H1 (cell line): Measurements from ENCODE around the gene C12orf43. TPM values are rescaled to one million over a fixed set of nuclear protein-coding genes. Genes with fewer than 3 reads are reported as not detected.

Source experiments
- BCL11A ChIP-seq, 2 experiments: IDR thresholded peaks; one replicate each; pipeline ENCODE4 v1.6.1; 2011; ENCODE audit warnings: low read depth in 2 of 2, low read length in 2 of 2, mild to moderate bottlenecking in 2 of 2
- CBX8 ChIP-seq: fragments of 300-800, 300-1000 bp; sonication (generic); IDR thresholded peaks from 2 replicates; pipeline ENCODE4 v1.7.1; 2016; ENCODE audit warnings: low read depth, low read length, borderline replicate concordance
- EZH2 ChIP-seq: fragments of 200-600 bp; sonication (generic); IDR thresholded peaks from 2 replicates; pipeline ENCODE4 v1.7.1; 2012; ENCODE audit warnings: low read depth, mild to moderate bottlenecking, moderate library complexity, low read length, inconsistent platforms; ENCODE audit not compliant: severe bottlenecking
- POLR2A ChIP-seq, 2 experiments: IDR thresholded peaks; 1 replicate in 1 of 2; 2 replicates in 1 of 2; pipeline ENCODE4 v1.6.1; 2011; ENCODE audit warnings: low read depth in 2 of 2, low read length in 2 of 2, mild to moderate bottlenecking in 2 of 2; ENCODE audit errors: control extremely low read depth in 1 of 2
- RNF2 ChIP-seq: fragments of 200-900, 300-1000 bp; sonication (generic); IDR thresholded peaks from 2 replicates; pipeline ENCODE4 v1.7.1; 2016; ENCODE audit warnings: borderline replicate concordance, low read depth, mild to moderate bottlenecking, antibody characterized with exemption, low read length; ENCODE audit not compliant: poor library complexity, severe bottlenecking; ENCODE audit errors: missing control alignments
- TAF1 ChIP-seq: IDR thresholded peaks from 2 replicates; pipeline ENCODE4 v1.6.1; 2011; ENCODE audit warnings: mild to moderate bottlenecking, low read depth, low read length
- polyA plus RNA-seq, 7 experiments: library from polyadenylated mRNA; depleted of rRNA in 3 of 7; stranded (reverse) in 5 of 7; unstranded in 2 of 7; fragments of >200 nt in 5 of 7; fragments of 200-250 nt in 2 of 7; gene quantifications; 1 replicate in 5 of 7; 2 replicates in 1 of 7; 4 replicates in 1 of 7; pipeline versions ENCODE4 v1.2.1 to v1.2.3, GENCODE V29; 2011 to 2013; ENCODE audit warnings: missing spikeins in 2 of 7, mixed read lengths in 2 of 7
- total RNA-seq: library from RNA; stranded (reverse); fragmentation: NEBNext Ultra II Directional; extraction: Animal tissue kit (Norgen Biotek cat#: 25700); gene quantifications from 2 replicates; pipeline ENCODE4 v1.2.1, GENCODE V29; 2021

The C12orf43 gene
- total and polyA plus RNA-seq, 2 of the 8 experiments (the other 6 are each of a cell fraction or from before 2014, with no cell fraction given), result 9.2 to 22.3 TPM

- TF ChIP-seq RNF2 (no peak), EZH2 (no peak), POLR2A (IDR thresholded peaks at IDR 0.05; ENCODE audit: control extremely low read depth in 1 of 2, low read depth in 2 of 2, low read length in 2 of 2) (peak; percentile 79 to 95), BCL11A (IDR thresholded peaks at IDR 0.05; ENCODE audit: low read depth in 2 of 2, low read length in 2 of 2) (no peak), CBX8 (no peak), TAF1 (peak; percentile 89)
Observed at GRCh38 chr12:121015825-121016766, at the start of gene C12orf43 (continued).
